Measurements from ENCODE around the gene MAGED2.
"Not testable (repeated sequence)": the region's sequence is repeated elsewhere in the genome, so short reads cannot be mapped to it uniquely, and the experiment has no call there.

DNA sequence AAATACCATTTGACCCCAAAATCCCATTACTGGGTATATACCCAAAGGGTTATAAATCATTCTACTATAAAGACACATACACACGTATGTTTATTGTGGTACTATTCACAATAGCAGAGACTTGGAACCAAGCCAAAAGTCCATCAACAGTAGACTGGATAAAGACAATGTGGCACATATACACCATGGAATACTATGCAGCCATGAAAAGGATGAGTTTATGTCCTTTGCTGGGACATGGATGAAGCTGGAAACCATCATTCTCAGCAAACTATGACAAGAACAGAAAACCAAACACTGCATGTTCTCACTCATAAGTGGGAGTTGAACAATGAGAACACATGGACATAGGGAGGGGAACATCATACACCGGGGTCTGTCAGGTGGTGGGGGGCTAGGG, 40.2 kb downstream of the MAGED2 start:
- TF ChIP-seq, protein P1, sequence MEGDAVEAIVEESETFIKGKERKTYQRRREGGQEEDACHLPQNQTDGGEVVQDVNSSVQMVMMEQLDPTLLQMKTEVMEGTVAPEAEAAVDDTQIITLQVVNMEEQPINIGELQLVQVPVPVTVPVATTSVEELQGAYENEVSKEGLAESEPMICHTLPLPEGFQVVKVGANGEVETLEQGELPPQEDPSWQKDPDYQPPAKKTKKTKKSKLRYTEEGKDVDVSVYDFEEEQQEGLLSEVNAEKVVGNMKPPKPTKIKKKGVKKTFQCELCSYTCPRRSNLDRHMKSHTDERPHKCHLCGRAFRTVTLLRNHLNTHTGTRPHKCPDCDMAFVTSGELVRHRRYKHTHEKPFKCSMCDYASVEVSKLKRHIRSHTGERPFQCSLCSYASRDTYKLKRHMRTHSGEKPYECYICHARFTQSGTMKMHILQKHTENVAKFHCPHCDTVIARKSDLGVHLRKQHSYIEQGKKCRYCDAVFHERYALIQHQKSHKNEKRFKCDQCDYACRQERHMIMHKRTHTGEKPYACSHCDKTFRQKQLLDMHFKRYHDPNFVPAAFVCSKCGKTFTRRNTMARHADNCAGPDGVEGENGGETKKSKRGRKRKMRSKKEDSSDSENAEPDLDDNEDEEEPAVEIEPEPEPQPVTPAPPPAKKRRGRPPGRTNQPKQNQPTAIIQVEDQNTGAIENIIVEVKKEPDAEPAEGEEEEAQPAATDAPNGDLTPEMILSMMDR (IDR thresholded peaks at IDR 0.05), result not testable (repeated sequence)
- not testable (repeated sequence) for TF ChIP-seq POLR2A (IDR thresholded peaks at IDR 0.05)

Measured in upper lobe of left lung (tissue), 4 donors.